PC-9 (cell line): Measurements from ENCODE around the gene TMEM63B.

Source experiments
- EZH2 ChIP-seq: fragments of 200-600 bp; sonication (generic); IDR thresholded peaks from 2 replicates; pipeline ENCODE4 v1.8.0; 2017; ENCODE audit warnings: antibody characterized with exemption, low read depth
- TF ChIP-seq, protein P1 (sequence below): fragments of 200-600 bp; sonication (generic); conservative IDR thresholded peaks from 2 replicates; pipeline ENCODE4 v1.6.1; 2017; ENCODE audit warnings: mixed run types, antibody characterized with exemption, mild to moderate bottlenecking, moderate library complexity

DNA sequence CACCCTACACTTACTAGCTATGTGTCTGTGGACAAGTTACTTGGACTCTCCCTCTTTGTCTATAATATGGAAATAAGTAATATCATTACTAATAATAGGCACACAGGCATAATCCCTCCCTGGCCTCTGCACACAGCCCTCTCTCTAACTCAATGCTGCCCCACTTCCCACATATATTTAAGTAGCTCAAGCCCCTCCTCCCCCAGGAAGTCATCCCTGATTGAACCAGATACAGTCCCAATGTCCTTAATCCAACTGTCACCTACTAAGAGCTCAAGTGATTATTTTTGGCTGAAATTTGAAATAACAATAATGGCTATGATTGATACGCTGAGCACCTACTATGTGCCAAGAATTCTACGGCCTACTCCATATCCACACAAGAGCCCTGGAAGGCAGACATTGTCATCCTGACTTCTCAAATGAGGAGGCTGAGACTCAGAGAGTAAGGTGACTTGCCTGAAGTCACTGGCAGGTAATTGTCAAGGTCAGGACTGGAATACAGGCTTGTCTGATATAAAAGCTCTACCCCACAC, 29.5 kb upstream of the TMEM63B start:
- TF ChIP-seq, protein P1, sequence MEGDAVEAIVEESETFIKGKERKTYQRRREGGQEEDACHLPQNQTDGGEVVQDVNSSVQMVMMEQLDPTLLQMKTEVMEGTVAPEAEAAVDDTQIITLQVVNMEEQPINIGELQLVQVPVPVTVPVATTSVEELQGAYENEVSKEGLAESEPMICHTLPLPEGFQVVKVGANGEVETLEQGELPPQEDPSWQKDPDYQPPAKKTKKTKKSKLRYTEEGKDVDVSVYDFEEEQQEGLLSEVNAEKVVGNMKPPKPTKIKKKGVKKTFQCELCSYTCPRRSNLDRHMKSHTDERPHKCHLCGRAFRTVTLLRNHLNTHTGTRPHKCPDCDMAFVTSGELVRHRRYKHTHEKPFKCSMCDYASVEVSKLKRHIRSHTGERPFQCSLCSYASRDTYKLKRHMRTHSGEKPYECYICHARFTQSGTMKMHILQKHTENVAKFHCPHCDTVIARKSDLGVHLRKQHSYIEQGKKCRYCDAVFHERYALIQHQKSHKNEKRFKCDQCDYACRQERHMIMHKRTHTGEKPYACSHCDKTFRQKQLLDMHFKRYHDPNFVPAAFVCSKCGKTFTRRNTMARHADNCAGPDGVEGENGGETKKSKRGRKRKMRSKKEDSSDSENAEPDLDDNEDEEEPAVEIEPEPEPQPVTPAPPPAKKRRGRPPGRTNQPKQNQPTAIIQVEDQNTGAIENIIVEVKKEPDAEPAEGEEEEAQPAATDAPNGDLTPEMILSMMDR = no peak
- TF ChIP-seq EZH2 = no peak
